Stimulated activated CD4-positive, alpha-beta T cell treated with anti-CD3 and anti-CD28 coated beads, TNF-alpha, amount 100 ng/mL, for 1 hour (primary cell): ENCODE results near the gene RTCB.

Experiments used
- DNase-seq, 3 donors: peaks; one replicate each; pipeline ENCODE4 v3.0.0-alpha.2; 2020; ENCODE audit warnings: low read depth in 3 of 3, low spot score in 1 of 3

RTCB gene

DNA sequence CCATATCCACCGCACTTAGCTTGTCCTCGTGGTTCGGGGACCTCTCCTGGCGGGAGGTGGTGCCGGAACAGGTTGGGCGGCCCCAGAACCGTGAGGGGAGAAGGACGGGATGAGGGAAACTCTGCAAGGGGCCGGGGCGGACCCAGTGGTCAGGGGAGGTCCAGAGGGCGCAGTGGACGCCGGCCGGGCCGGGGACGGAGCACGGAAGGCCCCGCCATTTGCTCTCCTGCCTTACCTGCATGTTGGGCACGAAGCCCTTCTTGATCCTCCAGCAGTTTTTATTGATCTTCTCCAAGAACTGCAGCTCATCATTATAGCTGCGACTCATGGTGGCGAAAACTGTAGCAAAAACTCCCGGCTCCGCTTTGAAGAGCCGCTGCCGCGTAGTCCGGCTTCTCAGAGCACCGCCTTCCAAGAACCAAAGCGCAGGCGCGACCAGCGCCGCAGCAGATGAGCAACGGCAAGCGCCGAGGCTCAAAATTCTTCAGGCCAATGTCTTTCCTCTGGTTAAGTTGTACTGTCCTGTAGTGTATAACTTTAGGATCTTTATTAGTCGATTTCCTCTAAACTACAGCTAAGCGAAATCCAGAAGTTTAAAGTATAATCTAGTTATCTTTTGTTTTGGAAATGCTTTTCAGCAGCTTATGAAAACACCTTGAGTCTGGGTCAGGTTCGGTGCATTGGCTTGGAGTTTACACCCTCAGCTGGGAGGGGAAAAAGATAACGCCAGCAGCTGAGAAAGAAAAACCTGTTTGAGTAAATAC is at the start of gene RTCB:
Gene RTCB, minus strand, starts transcription at position 419 of the 764 bp plus-strand sequence. Its CDS starts 91 bp downstream, at position 328.
- peak; percentile 79 to 94 (median 85) for DNase-seq

DNA sequence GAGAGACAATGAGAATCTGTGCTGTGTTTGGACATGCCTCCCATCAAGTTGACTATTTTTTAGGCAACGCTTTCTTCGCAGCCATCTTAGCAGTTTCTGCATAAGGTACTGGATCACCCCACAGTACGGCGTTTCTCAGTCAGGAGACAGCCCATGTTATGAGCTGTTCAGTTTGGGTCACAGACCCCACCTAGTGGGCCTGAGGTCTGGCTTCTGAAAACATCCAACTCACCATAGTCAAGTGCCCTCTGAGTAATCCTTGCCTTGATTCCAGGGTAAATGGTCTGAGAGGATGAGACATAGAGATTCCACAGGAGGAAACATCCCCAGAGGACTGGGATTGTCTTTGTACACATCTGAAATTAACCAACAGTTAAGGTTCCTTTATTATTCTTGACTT is 45.0 kb upstream of the RTCB start:
- DNase-seq = no peak

DNA sequence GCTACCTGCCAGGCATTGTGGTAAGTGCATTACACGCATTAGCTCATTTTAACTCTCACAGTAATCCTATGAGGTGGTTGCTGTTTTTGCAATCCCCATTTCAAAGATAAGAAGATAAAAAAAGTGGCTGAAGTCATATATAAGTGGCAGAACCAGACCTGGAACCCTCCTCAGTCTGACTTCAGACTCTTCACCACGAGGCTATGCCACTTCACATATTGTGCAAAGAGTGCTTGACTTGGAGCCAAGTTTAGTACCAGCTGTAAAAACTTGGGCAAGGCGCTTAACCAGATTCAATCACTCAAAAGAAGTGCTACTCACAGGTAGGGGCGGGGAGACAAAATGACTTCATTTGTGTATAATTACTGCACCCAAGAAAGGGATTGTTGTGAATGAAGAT is 36.9 kb upstream of the RTCB start:
- no peak for DNase-seq

DNA sequence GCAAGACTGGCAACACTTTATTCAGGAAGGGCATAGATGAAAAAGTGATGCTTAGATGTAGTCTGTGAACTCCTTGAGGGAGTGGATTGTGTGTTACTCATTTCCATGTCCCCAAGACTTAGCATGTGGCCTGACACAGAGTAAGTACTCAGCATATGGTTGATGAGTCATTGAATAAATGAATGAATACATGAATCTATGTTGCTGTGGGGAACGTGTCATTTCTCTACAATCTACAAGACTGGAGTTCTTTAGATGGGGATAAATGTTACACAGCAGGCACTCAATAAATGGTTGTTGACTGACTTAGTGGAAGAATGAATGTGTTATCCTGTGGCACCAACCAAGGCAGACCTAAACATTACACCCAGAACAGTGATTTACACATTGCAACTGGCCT is 34.3 kb upstream of the RTCB start:
- no peak for DNase-seq

DNA sequence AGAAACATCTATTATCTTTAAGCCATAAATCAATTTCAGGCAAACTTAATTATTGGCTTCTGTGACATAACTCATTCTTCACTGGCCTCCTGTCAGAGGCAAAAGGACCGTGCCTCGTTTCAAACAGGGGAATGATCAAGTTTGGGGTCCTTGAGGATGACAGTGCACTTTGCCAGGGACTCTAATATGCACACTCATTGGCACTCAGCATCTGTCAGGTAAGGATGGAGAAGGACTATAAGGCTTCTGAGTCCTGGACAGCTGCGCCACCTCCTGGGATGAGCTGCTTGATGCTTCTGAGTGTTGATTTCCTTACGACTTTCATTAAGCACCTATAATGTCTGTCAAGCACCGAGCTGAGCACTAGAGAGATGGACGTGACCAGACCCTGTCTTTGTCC is 32.0 kb upstream of the RTCB start:
- no peak for DNase-seq

DNA sequence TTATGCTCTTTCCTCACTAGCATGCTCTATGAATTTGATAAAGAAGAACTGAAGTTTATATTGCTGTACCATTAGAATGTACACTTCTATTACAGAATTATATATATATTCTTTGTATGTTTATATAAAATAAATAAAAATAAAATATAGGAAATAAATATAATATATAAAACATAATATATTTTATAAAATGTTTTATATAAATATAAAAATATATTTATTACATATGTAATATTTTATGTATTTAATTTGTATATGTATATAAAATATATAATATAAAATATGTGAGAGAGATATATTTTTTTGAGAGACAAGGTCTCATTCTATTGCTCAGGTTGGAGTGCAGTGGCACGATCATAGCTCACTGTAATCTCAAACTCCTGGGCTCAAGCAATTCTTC is 18.3 kb upstream of the RTCB start:
- no peak for DNase-seq

DNA sequence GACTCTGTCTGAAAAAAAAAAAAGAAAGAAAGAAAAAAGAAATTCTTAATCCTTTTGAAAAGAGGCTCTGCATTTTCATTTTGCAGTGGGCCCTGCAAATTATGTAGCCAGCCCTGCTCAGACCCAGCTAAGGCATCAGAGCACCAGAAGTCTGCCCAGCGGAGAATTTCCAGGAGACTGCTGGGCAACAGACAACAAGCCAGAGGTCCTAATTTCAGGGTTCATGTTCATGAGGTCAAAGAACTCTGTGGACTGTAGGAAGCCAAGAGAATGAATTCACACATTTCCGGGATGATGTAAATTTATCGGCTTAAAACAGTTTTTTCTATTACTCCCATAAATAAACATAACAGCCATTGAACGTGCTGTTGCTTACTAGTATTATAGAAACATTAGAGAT is 14.8 kb upstream of the RTCB start:
- DNase-seq = no peak

DNA sequence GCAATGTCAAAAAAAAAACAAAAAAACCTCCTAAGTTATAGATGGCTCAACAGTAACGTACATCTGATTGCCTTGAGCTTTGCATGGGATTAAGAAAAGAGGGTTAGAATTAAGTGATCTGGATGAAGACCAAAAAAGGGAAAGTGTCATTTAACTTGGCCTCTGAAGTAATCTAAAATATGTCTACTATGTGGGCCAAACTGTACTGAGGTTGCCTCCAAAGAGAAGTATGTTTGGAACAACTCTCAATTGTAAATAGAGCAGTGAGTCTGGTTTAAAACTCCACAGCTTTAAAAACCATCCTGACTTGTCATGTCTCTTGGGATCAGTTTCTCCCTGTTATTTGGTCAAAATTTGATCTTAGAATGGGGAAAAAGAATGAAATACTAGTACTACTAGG is 11.6 kb upstream of the RTCB start:
- no peak for DNase-seq

DNA sequence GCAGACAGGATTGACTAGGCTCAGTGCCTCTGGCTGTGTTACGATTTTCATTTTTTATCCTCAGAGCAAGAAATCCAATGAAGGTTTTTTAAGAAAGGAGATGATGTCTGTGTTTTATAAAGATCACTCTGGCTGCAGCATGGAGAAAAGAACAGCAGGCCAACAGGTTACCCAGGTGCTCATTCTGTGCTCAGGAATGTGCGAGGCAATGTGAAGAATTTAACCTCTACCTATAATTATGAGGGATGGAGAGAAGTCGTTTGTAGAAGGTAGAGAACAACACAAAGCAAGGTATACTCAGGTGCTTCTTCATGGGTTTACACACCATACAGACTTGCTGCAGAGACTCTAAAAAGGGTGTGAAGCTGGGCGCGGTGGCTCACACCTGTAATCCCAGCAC is 10.0 kb upstream of the RTCB start:
- DNase-seq = no peak

DNA sequence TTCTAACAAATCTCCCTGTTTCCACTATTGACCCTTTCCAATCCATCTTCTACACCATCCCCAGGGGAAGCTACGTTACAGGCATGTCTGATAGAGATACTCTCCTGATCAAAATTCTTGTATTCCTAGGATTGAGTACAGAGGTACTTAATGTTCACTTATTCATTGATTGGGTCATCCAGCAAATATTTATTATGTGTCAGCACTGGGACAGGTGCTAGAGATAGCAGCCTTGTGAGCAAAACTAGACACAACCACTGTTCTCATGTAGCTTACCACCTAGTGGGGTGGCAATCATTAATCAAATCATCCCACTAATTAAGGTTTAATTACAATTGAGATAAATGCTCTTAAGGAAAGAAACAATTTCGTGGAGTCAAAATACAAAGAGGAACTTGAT is 9.4 kb upstream of the RTCB start:
- no peak for DNase-seq

DNA sequence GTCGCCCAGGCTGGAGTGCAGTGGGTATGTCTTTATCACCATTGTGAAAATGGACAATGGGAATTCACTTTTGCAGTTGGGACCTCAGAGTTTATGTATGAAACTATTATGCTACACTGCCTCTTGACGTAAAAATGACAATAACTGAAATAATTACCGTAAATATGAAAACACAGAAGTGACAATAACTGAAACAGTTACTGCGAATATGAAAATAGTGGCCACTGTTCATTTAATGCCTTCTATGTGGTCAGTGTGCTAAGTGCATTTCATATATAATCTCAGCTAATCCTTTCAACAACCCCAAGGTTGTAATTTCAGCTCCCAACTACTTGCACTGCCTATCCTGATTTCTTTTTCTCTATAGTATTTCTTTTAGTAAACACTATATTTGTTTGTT is 5.9 kb upstream of the RTCB start:
- no peak for DNase-seq

DNA sequence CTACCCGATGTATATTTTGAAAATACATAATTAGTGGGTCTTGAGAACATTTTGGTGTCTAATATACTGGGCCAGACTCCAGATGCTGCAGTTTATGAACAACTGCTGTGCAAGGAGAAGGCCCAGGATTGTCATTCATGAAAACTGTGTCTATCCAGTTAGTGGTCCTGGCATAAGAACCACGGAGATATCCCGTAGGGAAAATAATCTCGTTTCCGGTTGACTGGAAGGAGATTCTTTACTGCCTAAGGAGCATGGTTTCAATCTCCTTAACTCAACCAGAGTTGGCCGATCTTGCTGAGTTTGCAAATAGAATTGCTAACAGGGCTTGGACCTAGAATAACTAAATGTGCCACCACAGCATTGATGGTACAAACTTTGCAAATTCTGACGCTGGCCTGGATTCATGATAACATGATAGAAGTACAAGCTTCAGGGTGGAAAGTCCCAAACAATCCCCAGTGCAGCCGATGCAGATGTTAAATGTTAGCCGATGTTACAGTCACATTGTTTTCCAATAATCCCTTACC is 4.6 kb upstream of the RTCB start:
- DNase-seq = no peak

DNA sequence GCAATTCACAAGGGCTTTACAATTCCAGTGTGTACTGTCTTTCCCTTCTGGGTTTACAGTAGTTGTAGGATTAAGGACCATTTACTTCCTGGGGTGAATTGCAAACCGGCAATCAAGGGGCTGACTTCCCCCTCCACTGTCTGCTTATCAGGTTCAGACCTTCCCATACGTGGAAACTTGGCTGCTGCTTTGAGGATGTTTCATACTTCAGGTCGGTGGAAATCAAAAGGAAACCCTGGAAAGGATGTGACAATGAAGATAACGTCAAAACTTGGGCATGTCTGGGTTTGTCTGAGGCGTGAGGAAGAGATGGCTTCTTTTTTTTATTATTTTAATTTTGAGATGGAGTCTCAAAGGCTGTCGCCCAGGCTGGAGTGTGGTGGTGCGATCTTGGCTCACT is 2.1 kb upstream of the RTCB start:
- no peak for DNase-seq

DNA sequence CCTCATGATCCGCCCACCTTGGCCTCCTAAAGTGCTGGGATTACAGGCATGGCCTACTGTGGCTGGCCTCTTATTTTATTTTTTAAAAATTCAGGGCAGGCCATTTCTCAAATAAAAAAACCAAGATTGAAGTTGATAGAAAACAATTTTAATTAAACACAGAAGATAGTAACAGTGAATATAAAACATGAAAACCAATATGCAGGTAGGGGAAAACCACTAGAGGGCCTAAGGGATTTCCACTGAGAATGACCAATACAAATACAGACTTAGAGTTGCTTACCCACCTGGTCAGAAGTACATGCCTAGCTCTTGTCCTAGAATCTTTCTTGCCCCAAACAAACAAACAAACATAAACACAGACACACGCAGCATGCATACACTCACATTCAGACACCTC is 1.7 kb upstream of the RTCB start:
- DNase-seq = no peak

DNA sequence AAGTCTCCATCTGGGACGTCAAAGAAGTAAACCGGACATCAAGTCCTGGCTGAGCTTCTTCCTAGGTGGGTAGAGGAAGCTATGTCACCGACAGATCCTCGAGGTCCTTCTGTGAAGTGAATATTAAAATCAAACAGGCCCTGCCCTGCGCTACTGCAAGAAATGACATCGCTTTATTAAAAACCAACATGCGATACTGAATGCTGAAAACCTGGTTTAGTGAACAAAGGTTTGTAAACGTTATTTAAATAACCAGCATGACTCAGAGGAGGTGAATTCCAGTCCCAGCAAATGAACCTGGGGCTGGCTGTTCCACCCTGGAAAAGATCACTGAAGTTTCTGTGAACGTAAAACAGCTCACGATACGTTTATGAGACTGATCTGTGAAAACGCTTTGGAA is 645 bp downstream of the RTCB start:
- peak in 1 of 3 donors; percentile 7 for DNase-seq

DNA sequence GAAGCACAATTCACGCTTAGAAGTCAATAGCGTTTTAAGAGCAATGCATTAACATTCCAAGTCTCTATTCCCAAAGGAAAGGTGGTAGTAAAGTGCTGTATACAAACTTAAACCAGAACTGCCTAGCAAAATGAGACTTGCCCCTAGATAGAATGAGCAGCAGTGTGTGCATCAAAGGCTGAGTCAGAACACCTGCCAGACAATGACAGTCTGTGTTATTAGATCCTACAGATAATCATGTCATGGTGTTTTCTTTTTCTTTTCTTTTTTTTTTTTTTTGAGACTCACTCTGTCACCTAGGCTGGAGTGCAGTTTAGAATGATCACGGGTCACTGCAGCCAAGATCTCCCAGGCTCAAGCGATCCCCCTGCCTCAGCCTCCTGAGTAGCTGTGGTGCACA is 1.6 kb downstream of the RTCB start:
- DNase-seq = no peak

DNA sequence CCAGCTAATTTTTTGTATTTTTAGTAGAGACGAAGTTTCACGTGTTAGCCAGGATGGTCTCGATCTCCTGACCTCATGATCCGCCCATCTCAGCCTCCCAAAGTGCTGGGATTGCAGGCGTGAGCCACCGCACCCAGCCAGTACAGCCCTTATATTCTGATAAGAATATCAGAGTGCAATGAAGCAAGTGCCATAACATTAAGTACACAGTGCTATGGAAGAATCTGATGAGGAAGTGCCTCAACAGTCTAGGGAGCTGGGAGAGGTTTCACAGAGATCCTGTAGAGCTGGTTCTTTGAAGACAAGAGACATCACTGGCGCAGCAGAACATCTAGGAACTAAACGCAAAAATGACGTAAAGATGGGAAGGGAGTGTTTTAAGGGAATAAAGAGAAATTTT is 2.1 kb downstream of the RTCB start:
- DNase-seq = no peak

DNA sequence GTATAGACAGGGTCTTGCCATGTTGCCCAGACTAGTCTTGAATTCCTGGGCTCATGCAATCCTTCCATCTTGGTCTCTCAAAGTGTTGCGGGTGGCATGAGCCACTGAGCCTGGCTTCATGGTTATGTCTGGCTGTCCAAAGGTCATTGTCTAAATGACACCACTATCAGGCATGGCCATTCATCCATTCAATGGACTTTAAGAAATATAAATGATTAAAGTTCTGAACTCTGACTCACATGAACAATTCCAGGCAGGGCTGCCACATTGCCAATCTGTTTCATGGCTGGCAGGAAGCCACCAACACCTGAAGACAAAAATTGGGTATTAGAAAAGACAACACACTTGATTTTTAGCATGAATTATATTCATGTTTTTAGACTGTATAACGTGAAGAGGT is 4.1 kb downstream of the RTCB start:
- DNase-seq = no peak

DNA sequence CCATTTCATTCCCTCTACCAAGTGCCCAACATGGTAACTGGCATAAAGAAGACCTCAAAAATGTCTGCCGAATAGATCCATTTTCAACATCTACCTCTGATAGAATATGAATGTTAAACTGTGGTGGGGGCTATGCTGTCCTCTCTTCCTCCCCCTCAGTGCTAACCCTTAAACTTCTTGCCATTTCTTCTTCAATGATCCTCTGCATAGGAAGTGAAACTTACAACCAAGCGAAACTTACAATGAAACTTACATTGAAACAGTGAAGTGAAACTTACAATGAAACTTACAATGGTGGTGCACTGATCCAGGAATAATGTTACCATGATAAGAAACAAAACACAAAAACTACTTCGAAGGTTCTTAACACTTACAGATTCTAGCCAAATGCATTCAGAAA is 4.7 kb downstream of the RTCB start:
- no peak for DNase-seq

DNA sequence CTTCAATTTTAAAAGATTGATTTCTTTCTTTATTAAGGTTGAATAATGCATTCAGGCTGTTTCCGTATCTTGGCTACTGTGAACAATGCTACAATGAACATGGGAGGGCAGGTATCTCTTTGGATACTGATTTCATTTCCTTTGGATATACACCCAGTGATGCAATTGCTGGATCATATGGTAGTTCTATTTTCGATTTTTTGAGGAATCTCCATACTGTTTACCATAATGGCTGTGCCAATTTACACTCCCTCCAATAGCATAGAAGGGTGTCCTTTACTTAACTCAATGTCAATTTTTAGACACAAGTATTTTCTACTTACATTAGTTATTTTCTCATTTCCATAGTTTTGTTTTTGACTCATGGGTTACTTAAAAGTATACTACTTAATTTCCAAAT is 8.0 kb downstream of the RTCB start:
- DNase-seq = no peak

DNA sequence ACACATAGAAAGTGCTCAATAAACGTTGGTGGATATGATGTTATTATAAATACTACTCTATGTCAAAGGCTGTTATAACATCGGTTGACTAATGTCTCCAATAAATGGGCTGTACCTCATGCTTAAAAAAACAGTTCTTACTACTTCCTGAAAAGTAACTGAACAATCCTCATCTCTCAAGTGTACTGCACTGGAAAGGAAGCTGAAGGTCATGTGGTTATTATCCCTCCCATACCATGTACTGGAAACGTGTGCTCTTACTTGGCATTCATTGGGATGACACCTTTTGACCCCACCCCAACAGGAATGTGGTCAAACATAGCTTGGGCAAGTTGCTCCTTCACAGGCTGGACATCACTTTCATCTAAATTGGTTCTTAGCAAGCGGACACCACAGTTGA is 10.6 kb downstream of the RTCB start:
- DNase-seq = no peak

DNA sequence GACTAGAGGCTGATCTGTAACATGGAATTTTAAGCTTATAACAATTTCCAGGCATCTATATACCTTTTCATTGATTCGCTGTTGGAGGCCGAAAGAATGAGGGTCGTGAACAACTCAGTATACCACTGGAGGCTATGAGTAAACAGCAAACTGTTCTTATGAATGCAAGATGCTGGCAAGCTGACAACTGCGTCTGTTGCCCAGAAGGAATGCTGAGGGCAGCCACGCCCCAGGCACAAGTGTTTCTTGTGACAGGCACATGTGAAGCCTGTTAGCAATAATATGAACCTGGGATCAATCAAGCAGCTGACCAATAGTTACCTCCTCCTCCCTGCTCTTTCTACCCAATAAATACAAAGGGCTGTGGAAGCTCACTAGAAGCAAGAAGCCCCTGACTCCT is 15.3 kb downstream of the RTCB start:
- no peak for DNase-seq

DNA sequence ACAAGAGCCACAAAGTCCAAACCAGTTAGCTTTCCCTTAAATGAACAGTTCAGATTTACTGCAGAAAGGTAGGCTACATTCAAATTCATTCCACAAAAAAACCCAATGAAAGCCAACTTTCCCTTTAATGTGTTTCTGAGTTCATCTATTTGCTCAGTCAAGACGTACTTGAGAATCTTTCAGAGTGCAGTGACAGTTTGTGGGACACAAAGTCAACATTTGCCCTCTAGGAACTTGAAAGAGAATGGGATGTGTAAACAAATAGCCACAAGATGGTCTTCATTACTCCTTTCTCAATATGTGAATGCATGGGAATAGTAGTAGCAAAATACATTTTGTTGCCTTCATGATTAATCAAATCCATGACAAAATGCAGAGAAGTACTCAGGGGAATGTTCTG is 15.8 kb downstream of the RTCB start:
- no peak for DNase-seq
